Loucy (cell line): ENCODE measurements around the gene NMRK1.

Source experiments
- H2AFZ ChIP-seq: fragments of 200-600 bp; sonication (generic); 2 replicates; pipeline ENCODE4 v1.6.0; 2016; ENCODE audit warnings: antibody characterized with exemption, mild to moderate bottlenecking, low read length, moderate library complexity
- H3F3A ChIP-seq: fragments of 200-600 bp; 2 replicates; pipeline ENCODE4 v1.6.0; 2016; ENCODE audit warnings: antibody characterized with exemption, low read depth, mild to moderate bottlenecking
- H3K27me3 ChIP-seq: fragments of 200-600 bp; sonication (generic); 2 replicates; pipeline ENCODE4 v1.6.1; 2014; ENCODE audit warnings: low read length, mild to moderate bottlenecking; ENCODE audit not compliant: insufficient read depth, poor library complexity, severe bottlenecking
- H3K36me3 ChIP-seq: fragments of 200-600 bp; sonication (generic); 2 replicates; pipeline ENCODE4 v1.6.1; 2016; ENCODE audit warnings: low read length; ENCODE audit not compliant: insufficient read depth
- H3K4me1 ChIP-seq: fragments of 200-600 bp; sonication (generic); 2 replicates; pipeline ENCODE4 v1.5.1; 2014; ENCODE audit warnings: low read length, mild to moderate bottlenecking; ENCODE audit not compliant: insufficient read depth, poor library complexity, severe bottlenecking
- H3K4me2 ChIP-seq: fragments of 200-600 bp; sonication (generic); 2 replicates; pipeline ENCODE4 v1.6.0; 2014; ENCODE audit warnings: antibody characterized with exemption, low read length, low read depth, mild to moderate bottlenecking; ENCODE audit not compliant: poor library complexity, severe bottlenecking
- H3K4me3 ChIP-seq: fragments of 200-600 bp; sonication (generic); 2 replicates; pipeline ENCODE4 v1.5.1; 2014; ENCODE audit warnings: low read length, mild to moderate bottlenecking, mixed read lengths; ENCODE audit not compliant: poor library complexity, severe bottlenecking
- H3K79me2 ChIP-seq: fragments of 200-600 bp; sonication (generic); 2 replicates; pipeline ENCODE4 v1.6.1; 2014; ENCODE audit warnings: low read length; ENCODE audit not compliant: insufficient read depth
- H3K9ac ChIP-seq: fragments of 200-600 bp; sonication (generic); 2 replicates; pipeline ENCODE4 v1.6.0; 2014; ENCODE audit warnings: mild to moderate bottlenecking, low read depth, low read length, moderate library complexity; ENCODE audit not compliant: poor library complexity, severe bottlenecking
- H3K9me2 ChIP-seq: fragments of 200-600 bp; sonication (generic); replicated peaks from 2 replicates; pipeline ENCODE4 v1.6.1; 2016; ENCODE audit warnings: low read depth, low read length, mixed read lengths
- H3K9me3 ChIP-seq: fragments of 200-600 bp; sonication (generic); 2 replicates; pipeline ENCODE4 v1.6.1; 2014; ENCODE audit warnings: mild to moderate bottlenecking, antibody characterized with exemption, low read length, low read depth; ENCODE audit not compliant: insufficient read depth
- H4K20me1 ChIP-seq: fragments of 200-600 bp; sonication (generic); 2 replicates; pipeline ENCODE4 v1.6.0; 2014; ENCODE audit warnings: antibody characterized with exemption, low read length, mild to moderate bottlenecking; ENCODE audit not compliant: insufficient read depth, poor library complexity, severe bottlenecking
- CTCF ChIP-seq: fragments of 200-600 bp; sonication (generic); conservative IDR thresholded peaks from 2 replicates; pipeline ENCODE4 v1.5.1; 2014; ENCODE audit warnings: mild to moderate bottlenecking, antibody characterized with exemption, low read length
- EZH2phosphoT487 ChIP-seq: fragments of 200-600 bp; IDR thresholded peaks from 2 replicates; pipeline ENCODE4 v1.6.1; 2018; ENCODE audit warnings: antibody characterized with exemption, mild to moderate bottlenecking, moderate library complexity, borderline replicate concordance

The NMRK1 gene

GRCh38 chr9:75064307-75065025, 23.5 kb downstream of the NMRK1 start:
- Histone ChIP-seq H3K27me3 (no peaks in the 10 kb centered on the region), H3K4me3 (no peak overlapping the region), H3F3A (no peaks in the 10 kb centered on the region), H3K9me3 (no peaks in the 10 kb centered on the region), H3K4me2 (no peak overlapping the region), H2AFZ (no peak overlapping the region), H3K9me2 (no peaks in the 10 kb centered on the region), H3K36me3 (no peaks in the 10 kb centered on the region), H3K79me2 (no peaks in the 10 kb centered on the region), H4K20me1 (no peaks in the 10 kb centered on the region), H3K4me1 (no peaks in the 10 kb centered on the region), H3K9ac (no peak overlapping the region)
- no peak for TF ChIP-seq EZH2phosphoT487
- no peak for TF ChIP-seq CTCF

DNA sequence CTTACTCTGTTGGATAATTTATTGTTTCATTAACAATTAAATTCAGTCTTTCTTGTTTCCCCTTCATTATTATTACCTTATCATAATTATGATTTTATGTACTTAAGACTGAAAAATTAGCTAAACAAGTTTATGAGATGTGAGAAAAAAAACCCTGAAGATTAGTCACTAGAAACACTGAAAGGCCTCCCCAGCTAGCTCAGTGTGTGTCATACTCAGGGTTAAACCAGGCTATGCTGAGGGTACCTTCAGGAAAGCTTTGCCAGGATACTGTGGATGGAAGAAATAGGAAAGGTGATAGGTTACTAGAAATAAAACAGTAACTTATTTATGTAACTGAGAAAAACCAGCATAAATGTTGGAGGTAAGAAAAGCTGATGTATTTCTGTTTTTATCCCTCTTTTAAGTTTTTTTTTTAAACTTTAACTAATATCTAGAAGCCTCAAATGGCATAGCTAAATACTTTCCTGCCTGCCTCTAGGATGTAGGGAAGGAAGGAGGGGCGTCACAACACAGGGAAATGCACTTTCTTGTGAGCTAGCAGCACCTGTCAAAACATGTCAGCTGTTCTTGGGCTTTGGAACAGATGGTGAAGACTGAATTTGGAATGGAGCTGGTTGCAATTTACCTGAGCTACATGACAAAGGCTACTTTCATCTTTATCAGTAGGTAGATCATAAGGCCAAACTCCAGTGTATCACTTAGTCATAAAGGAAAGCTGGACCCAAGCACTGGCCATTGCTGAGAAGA, 24.2 kb downstream of the NMRK1 start:
- Histone ChIP-seq H3F3A (no peaks in the 10 kb centered on the region), H3K4me3 (no peak overlapping the region), H3K9me3 (no peaks in the 10 kb centered on the region), H3K36me3 (no peaks in the 10 kb centered on the region), H3K79me2 (no peaks in the 10 kb centered on the region), H3K9ac (no peak overlapping the region), H3K9me2 (no peaks in the 10 kb centered on the region), H4K20me1 (no peaks in the 10 kb centered on the region), H3K4me2 (no peak overlapping the region), H2AFZ (no peak overlapping the region), H3K27me3 (no peaks in the 10 kb centered on the region), H3K4me1 (no peaks in the 10 kb centered on the region)
- TF ChIP-seq CTCF (no peak), EZH2phosphoT487 (no peak)

DNA sequence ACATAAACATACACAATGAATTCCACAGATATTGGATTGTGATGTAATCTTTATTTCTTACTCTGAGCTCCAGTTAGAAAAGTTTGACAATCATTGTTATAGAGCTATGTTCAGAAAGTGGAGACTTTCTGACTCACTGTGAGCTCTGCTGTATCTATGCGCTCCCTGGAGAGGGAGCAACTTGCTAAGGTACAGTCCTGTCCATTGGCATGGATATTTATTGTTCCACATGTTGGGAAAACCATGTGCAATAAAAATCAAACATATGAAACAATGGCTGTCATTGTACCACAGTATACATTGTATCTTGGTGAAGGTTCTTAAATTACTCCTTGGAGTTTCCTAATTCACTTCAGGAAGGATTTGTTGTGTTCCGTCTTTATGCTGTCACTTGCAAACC, 26.8 kb downstream of the NMRK1 start:
- H3K4me2 ChIP-seq: no peak overlapping the region
- no peak for TF ChIP-seq EZH2phosphoT487
- no peak for TF ChIP-seq CTCF
- no peaks in the 10 kb centered on the region for H3K36me3 ChIP-seq
- no peaks in the 10 kb centered on the region for H3K27me3 ChIP-seq
- H3K4me1 ChIP-seq: no peaks in the 10 kb centered on the region
- H4K20me1 ChIP-seq: no peaks in the 10 kb centered on the region
- no peak overlapping the region for H3K9ac ChIP-seq
- H2AFZ ChIP-seq: no peak overlapping the region
- H3K79me2 ChIP-seq: no peaks in the 10 kb centered on the region
- H3K9me2 ChIP-seq: no peaks in the 10 kb centered on the region
- no peaks in the 10 kb centered on the region for H3K9me3 ChIP-seq
- H3K4me3 ChIP-seq: no peak overlapping the region
- no peaks in the 10 kb centered on the region for H3F3A ChIP-seq
